HG03558 (cell line): ENCODE measurements around the gene STX17.

Source experiments
- ATAC-seq: cut with Tn5 transposase; IDR thresholded peaks from one replicate; pipeline ENCODE4 v1.9.1; 2021; ENCODE audit warnings: moderate number of reproducible peaks; ENCODE audit not compliant: unreplicated experiment; ENCODE audit errors: extremely low read depth

Gene STX17

GRCh38 chr9:99903393-99903792 is 3.1 kb upstream of the STX17 start:
- ATAC-seq = no peak

DNA sequence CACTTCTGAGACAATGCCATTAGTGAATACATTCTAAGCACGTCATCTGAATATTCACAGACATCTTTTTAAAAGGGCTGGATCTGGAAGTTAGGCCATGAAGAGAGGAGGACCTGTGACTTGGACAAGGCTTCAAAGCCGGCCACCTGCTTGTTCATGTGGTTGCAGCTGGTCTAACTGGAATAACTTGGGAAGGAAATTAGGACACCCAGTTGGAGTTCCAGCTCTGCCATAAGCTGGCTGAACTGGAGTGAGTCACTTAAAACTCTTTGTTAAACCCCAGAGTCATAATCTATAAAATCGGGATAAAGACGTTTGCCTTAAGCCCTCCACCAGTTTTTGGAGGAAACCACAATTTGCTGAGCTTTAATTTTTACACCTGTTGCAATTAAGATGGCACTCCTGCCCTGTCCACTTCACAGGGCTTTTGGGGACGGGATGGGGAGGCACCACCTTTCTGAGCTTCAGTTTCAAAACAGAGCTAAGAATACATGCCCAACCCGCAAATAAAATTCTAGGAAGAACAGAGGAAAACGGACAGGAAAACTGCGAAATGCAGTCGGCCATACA is 536 bp upstream of the STX17 start:
- ATAC-seq = no peak

- ATAC-seq = no peak
Measured at GRCh38 chr9:99907208-99907532, 716 bp downstream of the STX17 start.

DNA sequence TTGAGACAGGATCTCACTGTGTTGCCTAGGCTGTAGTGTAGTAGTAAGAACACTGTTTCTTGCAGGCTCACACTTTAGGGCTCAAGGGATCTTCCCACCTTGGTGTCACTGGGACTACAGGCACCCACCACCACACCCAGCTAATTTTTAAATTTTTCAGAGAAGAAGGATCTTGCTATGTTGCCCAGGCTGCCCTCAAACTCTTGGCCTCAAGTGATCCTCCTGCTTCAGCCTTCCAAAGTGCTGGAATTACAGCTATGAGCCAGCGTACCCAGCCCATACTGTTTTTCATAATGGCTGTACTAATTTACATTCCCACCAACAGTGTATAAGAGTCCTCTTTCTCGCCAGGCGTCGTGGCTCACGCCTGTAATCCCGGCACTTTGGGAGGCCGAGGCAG is 5.1 kb downstream of the STX17 start:
- ATAC-seq = no peak

DNA sequence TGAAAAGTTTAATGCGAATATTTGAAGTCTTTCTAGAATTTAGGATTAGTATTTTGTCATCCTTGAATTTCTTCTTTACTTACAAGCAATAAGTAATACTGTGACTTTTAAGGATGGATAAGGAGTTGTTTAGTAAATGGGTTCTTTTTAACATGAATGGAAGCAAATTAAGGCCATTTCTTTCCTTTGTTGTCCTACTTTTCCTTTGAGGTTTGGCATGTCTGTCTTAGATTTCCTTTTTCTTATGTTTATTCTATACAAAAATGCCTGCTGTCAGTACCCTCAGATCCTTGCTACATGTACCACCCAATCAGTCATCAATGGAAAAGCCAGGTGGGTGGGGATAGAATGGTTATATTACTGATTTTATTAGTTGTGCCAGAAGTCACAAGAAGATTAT is 10.2 kb downstream of the STX17 start:
- ATAC-seq = no peak

DNA sequence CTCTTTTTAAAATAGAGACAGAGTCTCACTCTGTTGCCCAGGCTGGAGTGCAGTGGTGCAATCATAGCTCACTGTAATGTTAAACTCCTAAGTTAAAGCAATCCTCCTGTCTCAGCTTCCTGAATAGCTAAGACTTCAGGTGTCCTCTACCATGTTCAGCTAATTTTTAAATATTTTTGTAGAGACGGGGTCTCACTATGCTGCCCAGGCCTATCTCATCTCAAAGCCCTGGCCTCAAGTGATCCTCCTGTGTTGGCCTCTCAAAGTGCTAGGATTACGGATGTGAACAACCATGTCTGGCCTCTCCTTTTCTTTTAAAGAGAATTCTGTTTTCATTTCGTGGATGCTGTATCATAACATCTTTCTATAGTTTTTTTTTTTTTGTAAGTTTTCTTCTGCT is 11.7 kb downstream of the STX17 start:
- ATAC-seq = no peak

DNA sequence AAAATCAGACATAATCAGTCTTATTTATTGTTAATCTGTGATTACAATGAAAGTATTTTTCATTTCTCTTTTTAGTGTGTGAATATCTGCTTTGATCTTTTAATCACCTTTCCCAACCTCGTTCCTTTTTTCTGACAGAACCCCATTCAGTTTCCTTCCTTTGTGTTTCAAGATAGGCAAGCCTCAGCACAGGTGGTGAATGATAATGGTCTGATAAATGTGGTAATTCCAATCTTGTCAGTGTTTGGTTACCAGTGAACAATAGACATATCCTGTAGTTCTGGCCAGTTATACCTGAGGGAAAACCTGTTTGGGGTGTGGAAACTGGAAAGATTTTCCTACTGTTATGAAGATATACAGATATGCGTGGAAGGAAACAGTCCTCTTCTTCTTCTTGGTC is 13.5 kb downstream of the STX17 start:
- no peak for ATAC-seq

DNA sequence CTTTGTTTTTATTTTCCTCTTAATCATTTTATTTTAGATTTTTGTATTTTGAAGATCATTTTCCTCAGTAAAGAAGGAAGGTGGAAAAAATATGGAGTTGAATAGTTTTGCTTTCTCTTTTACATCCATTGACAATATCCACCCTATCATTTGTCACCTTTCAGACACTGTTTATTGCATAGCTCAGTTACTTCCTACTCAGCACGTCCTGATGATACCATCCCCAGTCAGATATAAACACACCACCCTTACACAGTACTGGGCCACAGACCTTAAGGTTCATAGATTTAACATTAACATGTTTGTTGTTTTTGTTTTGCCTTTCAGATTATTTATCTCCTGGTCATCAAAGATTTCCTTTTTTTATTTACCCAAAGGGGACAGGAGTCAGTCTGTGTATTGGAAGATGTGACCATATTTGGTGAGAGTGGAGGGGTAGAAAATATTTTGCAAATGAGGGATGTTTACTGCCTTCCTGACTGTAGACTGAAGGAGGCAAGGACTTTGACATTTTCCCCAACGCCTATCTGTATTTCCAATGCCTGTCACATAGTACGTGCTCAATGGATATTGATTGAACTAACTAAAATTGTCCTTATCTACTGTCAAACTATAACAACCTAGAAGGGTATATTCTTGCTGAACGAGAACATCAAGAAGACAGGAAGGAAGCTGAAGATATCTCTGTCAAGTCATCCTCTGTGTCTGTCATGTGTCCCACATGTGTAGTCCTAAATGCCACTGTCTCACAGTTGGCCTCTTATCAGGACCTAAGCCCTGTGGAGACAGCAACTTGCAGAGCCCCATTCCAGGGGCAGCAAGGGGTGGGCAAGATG is 15.6 kb downstream of the STX17 start:
- ATAC-seq = no peak

GRCh38 chr9:99922711-99923030 is 16.2 kb downstream of the STX17 start:
- no peak for ATAC-seq

DNA sequence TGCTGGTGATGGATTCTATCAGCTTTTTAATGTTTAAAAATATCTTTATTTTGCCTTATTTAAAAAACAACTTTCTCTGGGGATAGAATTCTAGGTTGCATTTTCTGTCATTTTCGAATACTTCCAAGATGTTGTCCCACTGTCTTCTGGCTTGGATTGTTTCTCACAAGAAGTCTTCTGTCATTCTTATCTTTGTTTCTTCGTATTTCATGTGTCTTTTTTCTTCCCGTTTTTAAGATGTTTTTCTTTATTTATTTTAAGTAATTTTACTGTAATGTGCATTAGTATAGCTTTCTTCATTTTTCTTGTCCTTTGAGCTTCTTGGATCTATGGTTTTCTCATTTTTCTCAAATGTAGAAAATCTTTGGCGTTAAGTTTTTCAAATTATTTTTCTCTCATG is 19.1 kb downstream of the STX17 start:
- no peak for ATAC-seq

DNA sequence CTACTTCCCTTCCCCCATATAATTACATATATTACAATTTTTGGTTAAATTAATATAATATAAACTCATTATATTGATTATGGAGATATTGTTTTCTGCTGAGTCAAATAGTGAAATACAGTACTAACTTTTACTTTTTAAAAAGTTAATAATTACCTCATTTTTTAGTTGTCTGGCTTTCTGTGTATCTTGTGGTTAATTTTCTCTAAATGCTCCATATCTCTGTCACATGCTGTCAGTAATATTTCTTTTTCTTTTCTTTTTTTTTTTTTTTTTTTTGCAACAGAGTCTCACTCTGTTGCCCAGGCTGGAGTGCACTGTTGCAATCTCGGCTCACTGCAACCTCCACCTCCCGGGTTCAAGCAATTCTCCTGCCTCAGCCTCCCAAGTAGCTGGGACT is 23.2 kb downstream of the STX17 start:
- ATAC-seq = no peak

GRCh38 chr9:99931155-99931840 is 24.8 kb downstream of the STX17 start:
- no peak for ATAC-seq

DNA sequence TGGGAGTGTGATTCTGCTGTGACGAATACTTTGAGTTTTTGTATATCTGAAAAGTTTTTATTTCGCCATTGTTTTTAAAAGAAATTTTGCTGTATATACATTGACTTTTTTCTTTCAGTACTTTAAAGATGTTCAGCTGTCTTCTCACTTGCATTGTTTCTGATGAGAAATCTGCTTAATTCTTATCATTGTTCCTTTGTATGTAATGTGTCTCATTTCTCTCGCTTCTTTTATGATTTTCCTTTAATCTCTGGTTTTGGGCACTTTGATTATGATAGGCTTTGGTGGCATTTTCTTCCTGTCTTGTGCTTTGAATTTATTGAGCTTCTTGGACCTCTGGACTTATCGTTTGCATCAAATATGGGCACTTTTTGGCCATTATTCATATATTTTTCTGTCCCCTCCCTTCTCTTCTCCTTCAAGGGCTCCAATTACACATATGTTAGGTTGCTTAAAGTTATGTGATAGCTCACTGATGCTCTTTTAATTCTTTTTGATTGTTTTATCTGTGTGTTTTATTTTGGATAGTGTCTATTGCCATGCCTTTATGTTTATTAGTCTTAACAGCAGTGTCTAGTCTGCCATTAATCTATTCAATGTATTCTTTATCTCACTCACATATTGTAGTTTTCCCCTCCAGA is 30.6 kb downstream of the STX17 start:
- ATAC-seq = no peak

DNA sequence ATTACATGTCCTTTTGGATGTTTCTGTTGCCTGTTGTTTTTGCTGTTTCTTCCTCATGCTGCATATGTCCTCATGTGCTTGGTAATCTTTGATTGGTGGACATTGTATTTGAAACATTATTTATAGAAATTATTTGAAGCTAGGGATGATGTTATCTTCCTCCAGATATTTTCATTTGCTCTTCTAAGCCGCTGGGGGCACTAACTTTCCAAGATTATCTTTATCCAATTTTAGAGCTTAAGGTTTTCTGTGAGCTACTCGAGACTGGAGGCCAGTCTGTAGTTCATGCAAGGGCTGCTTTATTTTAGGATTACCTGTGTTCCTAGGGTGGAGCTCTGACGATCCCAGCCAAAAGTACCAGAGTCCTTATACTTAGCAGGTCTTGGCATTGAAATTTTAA is 40.9 kb downstream of the STX17 start:
- no peak for ATAC-seq

- ATAC-seq = no peak
Measured at GRCh38 chr9:99948482-99948881, 42.0 kb downstream of the STX17 start.

GRCh38 chr9:99948896-99949295 is 42.4 kb downstream of the STX17 start:
- ATAC-seq = no peak

DNA sequence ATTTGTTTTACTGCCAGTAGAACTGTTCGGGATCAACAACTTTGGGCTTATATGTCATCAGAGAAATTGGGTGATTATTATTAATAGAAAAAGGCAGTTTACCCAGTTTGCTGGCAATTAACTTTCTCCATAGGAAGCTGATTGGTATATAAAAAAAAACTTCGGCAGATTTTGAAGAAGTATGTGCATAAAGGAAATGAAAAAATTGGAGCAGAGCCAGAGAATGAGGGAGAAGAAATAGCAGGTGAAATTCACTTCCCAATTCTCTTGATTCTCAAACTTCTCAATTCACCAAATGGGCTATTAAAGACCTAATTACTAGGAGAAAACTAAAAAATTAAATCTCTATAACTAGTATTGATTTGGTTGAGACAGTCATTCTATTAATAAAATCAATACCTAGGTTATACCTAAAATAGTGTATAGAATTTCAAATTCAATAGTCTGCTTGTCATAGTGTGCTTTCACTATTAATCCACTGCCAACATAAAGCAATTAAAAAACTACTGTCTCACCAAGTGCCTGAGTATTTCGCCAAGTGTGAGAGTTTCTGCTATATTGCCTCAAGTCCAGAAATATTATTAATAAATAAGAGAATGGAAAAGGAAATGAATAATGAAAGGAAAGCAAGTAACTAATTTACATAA is 47.5 kb downstream of the STX17 start:
- no peak for ATAC-seq

DNA sequence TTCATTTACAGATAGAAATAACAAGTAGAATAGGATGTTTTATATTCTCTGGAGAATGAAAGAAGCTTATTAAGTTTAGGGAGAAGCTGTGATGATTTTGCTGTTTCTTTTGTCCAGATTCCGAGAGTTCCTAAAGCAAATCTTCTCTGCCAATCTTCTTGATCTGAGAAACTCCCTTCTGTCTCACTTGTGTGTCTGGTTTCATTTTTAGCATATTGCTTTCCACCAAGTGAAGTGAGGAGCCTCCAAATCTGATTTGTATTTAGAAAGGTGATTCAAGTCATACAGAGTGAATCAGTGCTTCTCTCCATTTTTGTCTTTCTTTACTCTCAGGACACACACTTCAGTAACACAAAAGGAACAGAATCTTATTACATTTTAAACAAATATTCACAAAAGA is 48.4 kb downstream of the STX17 start:
- ATAC-seq = no peak

GRCh38 chr9:99955606-99956005 is 49.2 kb downstream of the STX17 start:
- no peak for ATAC-seq

DNA sequence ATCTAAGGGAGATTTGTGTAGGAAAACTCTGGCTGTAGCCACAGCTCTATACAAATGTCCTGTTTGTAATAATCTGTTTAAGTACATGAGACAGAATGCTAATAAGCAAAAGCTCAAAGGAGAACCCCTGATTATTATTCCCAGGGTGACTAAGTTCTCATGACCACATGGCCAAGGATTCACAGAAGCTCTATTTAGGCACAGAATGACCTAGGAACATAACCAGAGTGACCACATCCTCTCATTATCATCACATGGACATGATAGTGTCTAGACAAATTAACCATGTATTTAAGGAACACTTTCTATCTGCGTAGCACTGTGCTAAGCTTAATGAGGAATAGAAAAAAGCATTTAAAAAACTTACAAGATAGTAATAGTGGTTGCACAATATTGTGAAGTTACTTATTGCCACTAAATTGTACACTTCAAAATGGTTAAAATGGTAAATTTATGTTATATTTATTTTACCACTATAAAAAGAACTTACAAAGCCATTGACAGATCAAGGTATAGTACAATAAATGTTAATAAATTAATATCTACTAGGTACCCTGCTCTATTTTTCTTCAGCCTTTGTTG is 56.3 kb downstream of the STX17 start:
- no peak for ATAC-seq

- ATAC-seq = no peak
Measured at GRCh38 chr9:99964336-99964735, 57.9 kb downstream of the STX17 start.
